WTC11 (cell line): ENCODE data around the gene EHMT1.

Experiments used
- CTCF ChIP-seq: fragments of 200-600 bp; IDR thresholded peaks from 2 replicates; pipeline ENCODE4 v1.8.0; 2022; ENCODE audit warnings: antibody characterized with exemption
- IRF2 ChIP-seq: sonication (generic); formaldehyde crosslinking; IDR thresholded peaks from 2 replicates; pipeline ENCODE4 v1.8.0; 2022; ENCODE audit warnings: low read depth, missing genetic modification reagents, borderline replicate concordance
- JUN ChIP-seq: sonication (generic); formaldehyde crosslinking; IDR thresholded peaks from 2 replicates; pipeline ENCODE4 v1.8.0; 2023; ENCODE audit warnings: mild to moderate bottlenecking, missing genetic modification reagents
- RELA ChIP-seq: sonication (generic); formaldehyde crosslinking; IDR thresholded peaks from 2 replicates; pipeline ENCODE4 v1.8.1; 2022; ENCODE audit warnings: missing genetic modification reagents, mild to moderate bottlenecking, borderline replicate concordance
- TCF7 ChIP-seq: sonication (generic); formaldehyde crosslinking; IDR thresholded peaks from 2 replicates; pipeline ENCODE4 v1.8.0; 2022; ENCODE audit warnings: mild to moderate bottlenecking, low read depth, missing genetic modification reagents, moderate library complexity
- TF ChIP-seq, protein P1 (sequence below): sonication (generic); formaldehyde crosslinking; IDR thresholded peaks from 2 replicates; pipeline ENCODE4 v1.8.0; 2022; ENCODE audit warnings: mild to moderate bottlenecking, missing genetic modification reagents

DNA sequence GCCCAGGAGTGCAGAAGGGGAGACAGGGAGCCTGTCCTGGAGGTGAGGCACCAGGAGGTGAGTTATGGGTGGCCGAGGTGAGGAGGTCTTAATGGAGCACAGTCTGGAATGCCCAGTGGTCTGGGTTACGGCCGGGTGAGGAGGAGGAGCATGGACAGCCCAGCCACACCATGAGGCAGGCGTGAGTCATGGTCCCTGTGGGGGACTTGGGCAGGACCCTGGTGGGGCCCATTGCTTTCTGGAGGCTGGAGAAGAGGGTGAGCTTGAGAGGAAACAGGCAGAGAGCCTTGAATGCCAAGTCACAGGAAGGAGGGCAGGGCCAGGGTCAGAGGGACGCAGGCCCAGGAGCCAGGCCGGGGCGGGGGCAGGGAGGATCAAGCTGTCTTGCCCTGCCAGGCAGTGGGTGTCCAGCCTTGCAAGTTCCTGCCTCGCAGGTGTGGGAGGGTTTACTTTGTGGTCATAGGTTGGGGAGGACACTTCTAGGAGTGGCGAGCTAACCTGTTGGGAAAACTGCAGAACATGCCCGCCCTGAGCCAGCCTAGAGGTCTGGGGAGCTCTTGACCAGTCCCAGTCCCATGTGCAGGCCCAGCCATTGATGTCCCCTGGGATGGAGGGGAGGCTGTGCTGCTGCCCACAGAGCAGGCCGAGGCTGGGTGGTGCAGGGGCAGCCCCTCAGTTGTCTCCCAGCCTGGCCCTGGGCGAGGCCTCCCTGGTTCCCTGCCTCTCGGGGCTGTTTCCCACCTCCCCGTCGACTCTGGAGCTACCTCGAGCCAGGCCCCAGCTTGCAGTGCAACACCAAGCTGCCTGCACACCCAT is 261.6 kb downstream of the EHMT1 start:
- no peak for TF ChIP-seq CTCF
- TF ChIP-seq, protein P1, sequence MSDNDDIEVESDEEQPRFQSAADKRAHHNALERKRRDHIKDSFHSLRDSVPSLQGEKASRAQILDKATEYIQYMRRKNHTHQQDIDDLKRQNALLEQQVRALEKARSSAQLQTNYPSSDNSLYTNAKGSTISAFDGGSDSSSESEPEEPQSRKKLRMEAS (CRISPR knock-in tag), result no peak
- TF ChIP-seq RELA (CRISPR knock-in tag), result no peak
- no peak for TF ChIP-seq IRF2 (CRISPR knock-in tag)
- TF ChIP-seq TCF7, result no peak
- no peak for TF ChIP-seq JUN (CRISPR knock-in tag)
